Activated T-cell treated with anti-CD3 and anti-CD28 coated beads, Interleukin-2, amount 50 U/mL, for 48 hours (primary cell): ENCODE measurements around the gene UTRN.

Experiments used
- DNase-seq, 2 experiments: peaks; one replicate each; pipeline ENCODE4 v3.0.0-alpha.2; 2020

The UTRN gene

GRCh38 chr6:144284783-144285547 is at the start of gene UTRN:
Gene UTRN (plus strand): TSS chr6:144285335. CDS start chr6:144291829, 6,494 bp downstream.
- peak; percentile 70 to 74 for DNase-seq

GRCh38 chr6:144244688-144245087 is 40.4 kb upstream of the UTRN start:
- no peak for DNase-seq

GRCh38 chr6:144246988-144247387 is 38.1 kb upstream of the UTRN start:
- no peak for DNase-seq

- DNase-seq: peak; percentile 52 to 53
Measured at GRCh38 chr6:144248003-144248402, 37.1 kb upstream of the UTRN start.

GRCh38 chr6:144248476-144249301 is 36.4 kb upstream of the UTRN start:
- no peak for DNase-seq

GRCh38 chr6:144250276-144250675 is 34.9 kb upstream of the UTRN start:
- no peak for DNase-seq

GRCh38 chr6:144252259-144252658 is 32.9 kb upstream of the UTRN start:
- DNase-seq: no peak

GRCh38 chr6:144259986-144260385 is 25.1 kb upstream of the UTRN start:
- DNase-seq: no peak

- no peak for DNase-seq
Measured at GRCh38 chr6:144262470-144263369, 22.4 kb upstream of the UTRN start.

GRCh38 chr6:144263786-144264185 is 21.3 kb upstream of the UTRN start:
- no peak for DNase-seq

- no peak for DNase-seq
Measured at GRCh38 chr6:144264270-144265060, 20.7 kb upstream of the UTRN start.

- DNase-seq: no peak
Measured at GRCh38 chr6:144265061-144265357, 20.1 kb upstream of the UTRN start.

GRCh38 chr6:144265390-144265789 is 19.7 kb upstream of the UTRN start:
- DNase-seq: no peak

- no peak for DNase-seq
Measured at GRCh38 chr6:144266091-144266649, 19.0 kb upstream of the UTRN start.

GRCh38 chr6:144268794-144269349 is 16.3 kb upstream of the UTRN start:
- DNase-seq: no peak

- DNase-seq: no peak
Measured at GRCh38 chr6:144277174-144277573, 8.0 kb upstream of the UTRN start.

GRCh38 chr6:144277605-144278227 is 7.4 kb upstream of the UTRN start:
- no peak for DNase-seq

GRCh38 chr6:144278659-144279314 is 6.3 kb upstream of the UTRN start:
- no peak for DNase-seq

- no peak for DNase-seq
Measured at GRCh38 chr6:144279484-144280150, 5.5 kb upstream of the UTRN start.
